Activated naive CD8-positive, alpha-beta T cell (primary cell): ENCODE results near the gene MYO16.

Experiments used
- H3K27ac Mint-ChIP-seq: one replicate; pipeline ENCODE4 v1.8.0; 2021; ENCODE audit warnings: mixed read lengths
- H3K27me3 Mint-ChIP-seq: one replicate; pipeline ENCODE4 v1.8.0; 2021; ENCODE audit warnings: mixed read lengths
- H3K36me3 Mint-ChIP-seq: one replicate; pipeline ENCODE4 v1.8.0; 2021; ENCODE audit warnings: mixed read lengths
- H3K4me1 Mint-ChIP-seq: one replicate; pipeline ENCODE4 v1.8.0; 2021; ENCODE audit warnings: low read depth, mixed read lengths
- H3K4me3 Mint-ChIP-seq: one replicate; pipeline ENCODE4 v1.8.0; 2021; ENCODE audit warnings: mild to moderate bottlenecking, mixed read lengths
- H3K9me3 Mint-ChIP-seq: one replicate; pipeline ENCODE4 v1.8.0; 2021; ENCODE audit warnings: low read depth, mixed read lengths

The MYO16 gene

DNA sequence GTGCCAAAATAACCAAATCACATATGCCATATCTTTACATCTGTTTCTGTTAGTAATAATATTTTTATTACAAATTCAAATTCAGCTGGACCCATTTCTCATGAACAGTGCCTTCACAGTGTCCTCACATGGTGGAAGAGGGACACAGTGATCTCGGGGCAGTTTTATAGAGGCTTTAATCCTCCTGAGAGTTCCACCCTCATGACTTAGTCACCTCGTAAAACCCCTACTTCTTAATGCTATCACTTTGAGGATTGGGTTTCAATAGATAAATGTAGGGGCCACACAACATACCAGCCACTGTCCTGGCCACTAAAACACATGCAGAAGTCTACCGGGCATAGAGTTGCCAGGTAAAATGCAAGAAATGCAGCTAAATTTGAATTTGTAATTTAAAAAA, 201.5 kb downstream of the MYO16 start:
- H3K36me3 Mint-ChIP-seq: no peaks in the 10 kb centered on the region
- no peaks in the 10 kb centered on the region for H3K4me1 Mint-ChIP-seq
- H3K27ac Mint-ChIP-seq: no peak overlapping the region
- no peak overlapping the region for H3K4me3 Mint-ChIP-seq
- peaks cover 4% of the 10 kb centered on the region for H3K9me3 Mint-ChIP-seq
- no peaks in the 10 kb centered on the region for H3K27me3 Mint-ChIP-seq

DNA sequence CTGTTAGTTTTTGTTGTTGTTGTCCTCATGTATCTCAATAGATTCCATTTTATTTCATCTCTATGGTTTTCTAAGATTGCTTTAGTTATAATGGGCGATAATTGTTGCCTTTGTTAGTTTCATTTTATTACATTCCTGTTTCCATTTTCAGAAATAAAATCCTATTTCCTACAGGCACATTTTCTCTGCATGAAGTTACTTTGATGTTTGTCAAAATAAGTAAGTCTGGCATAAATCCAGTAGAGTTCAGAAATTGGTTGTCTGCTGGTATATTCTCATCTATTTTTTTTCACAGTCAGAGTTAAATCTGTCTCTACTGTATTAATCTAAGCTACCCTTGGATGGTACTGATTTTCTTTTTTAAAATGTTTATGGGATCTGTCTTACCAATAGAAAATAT, 204.1 kb downstream of the MYO16 start:
- H3K27ac Mint-ChIP-seq: no peak overlapping the region
- H3K27me3 Mint-ChIP-seq: no peaks in the 10 kb centered on the region
- no peaks in the 10 kb centered on the region for H3K36me3 Mint-ChIP-seq
- no peak overlapping the region for H3K4me3 Mint-ChIP-seq
- no peaks in the 10 kb centered on the region for H3K4me1 Mint-ChIP-seq
- H3K9me3 Mint-ChIP-seq: peaks cover 4% of the 10 kb centered on the region

DNA sequence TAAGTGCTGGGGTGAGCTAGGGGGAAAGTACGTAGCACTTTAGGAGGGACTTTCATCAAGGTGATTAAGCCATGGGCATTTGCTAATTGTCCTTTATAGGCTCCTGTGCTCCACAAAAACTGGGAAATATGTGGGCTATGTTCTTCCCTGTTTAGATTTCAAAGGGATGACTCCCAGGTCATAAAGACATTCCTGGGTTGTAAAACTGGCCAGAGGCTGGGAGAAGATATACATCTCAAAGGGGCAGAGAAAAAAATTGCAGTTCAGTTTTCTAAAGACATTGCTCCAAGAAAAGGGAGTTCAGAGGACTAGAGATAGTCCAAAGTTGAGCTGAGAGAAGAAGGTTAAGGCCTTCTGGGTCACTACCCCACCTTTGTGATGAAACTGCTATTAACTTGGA, 204.8 kb downstream of the MYO16 start:
- Mint-ChIP-seq H3K36me3 (no peaks in the 10 kb centered on the region), H3K4me3 (no peak overlapping the region), H3K27ac (no peak overlapping the region)

DNA sequence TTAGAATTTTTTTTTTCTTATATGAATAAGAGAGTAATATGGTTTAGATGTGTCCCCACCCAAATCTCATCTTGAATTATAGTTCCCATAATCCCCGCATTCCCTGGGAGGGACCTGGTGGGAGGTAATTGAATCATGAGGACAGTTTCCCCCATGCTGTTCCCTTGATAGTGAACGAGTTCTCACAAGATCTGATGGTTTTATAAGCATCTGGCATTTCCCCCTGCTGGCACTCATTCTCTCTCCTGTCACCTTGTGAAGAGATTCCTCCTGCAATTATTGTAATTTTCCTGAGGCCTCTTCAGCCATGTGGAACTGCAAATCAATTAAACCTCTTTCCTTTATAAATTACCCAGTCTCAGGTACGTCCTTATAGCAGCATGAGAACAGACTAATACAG, 205.7 kb downstream of the MYO16 start:
- H3K27me3 Mint-ChIP-seq: no peaks in the 10 kb centered on the region
- no peak overlapping the region for H3K27ac Mint-ChIP-seq
- H3K36me3 Mint-ChIP-seq: no peaks in the 10 kb centered on the region
- no peak overlapping the region for H3K4me3 Mint-ChIP-seq
- H3K4me1 Mint-ChIP-seq: no peaks in the 10 kb centered on the region
- no peaks in the 10 kb centered on the region for H3K9me3 Mint-ChIP-seq

More for the DNA sequence above, 204.8 kb downstream of the MYO16 start:
- H3K27me3 Mint-ChIP-seq: no peaks in the 10 kb centered on the region
- no peaks in the 10 kb centered on the region for H3K4me1 Mint-ChIP-seq
- H3K9me3 Mint-ChIP-seq: peaks cover 3% of the 10 kb centered on the region

DNA sequence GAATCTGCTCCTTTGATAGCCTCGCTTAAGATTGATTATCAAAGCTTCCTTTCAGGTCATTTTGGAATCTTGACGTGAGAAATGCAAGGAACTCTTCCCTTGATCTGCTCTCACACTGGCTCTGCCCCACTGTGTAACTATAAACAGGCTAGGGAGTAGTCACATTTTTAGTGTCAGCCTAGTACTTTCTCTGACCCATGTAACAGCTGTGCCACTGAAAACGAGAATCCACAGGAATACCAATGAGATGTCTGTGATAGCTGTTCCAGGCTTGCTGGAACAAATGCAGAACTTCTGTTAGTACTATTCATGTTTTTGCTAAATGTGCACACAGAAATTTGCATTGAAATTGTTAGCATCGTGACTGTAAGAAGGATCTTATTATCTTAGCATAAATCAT, 221.3 kb downstream of the MYO16 start:
- H3K9me3 Mint-ChIP-seq: no peaks in the 10 kb centered on the region
- no peak overlapping the region for H3K4me3 Mint-ChIP-seq
- peaks cover 5% of the 10 kb centered on the region for H3K27me3 Mint-ChIP-seq
- H3K27ac Mint-ChIP-seq: no peak overlapping the region
- H3K4me1 Mint-ChIP-seq: no peaks in the 10 kb centered on the region
- no peaks in the 10 kb centered on the region for H3K36me3 Mint-ChIP-seq

DNA sequence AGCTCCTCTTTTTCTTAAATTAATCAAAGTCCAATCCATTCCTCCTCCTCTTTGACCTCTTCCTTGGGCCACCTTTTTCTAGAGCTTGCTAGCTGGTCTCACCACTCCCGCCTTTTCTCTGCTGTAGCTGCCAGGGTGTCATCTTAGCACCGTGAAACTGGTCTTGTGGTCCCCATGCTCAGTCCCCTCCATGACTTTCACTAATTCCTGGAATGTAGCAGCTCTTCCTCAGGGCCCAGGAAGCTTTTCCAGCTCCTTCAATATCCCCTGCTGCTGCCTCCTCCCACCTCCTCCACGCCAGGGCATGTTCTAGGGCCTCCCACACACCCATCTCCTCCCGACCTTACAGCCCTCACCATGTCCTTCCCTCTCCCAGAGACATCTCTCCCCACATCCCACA, 222.2 kb downstream of the MYO16 start:
- H3K4me1 Mint-ChIP-seq: no peaks in the 10 kb centered on the region
- peaks cover 5% of the 10 kb centered on the region for H3K27me3 Mint-ChIP-seq

DNA sequence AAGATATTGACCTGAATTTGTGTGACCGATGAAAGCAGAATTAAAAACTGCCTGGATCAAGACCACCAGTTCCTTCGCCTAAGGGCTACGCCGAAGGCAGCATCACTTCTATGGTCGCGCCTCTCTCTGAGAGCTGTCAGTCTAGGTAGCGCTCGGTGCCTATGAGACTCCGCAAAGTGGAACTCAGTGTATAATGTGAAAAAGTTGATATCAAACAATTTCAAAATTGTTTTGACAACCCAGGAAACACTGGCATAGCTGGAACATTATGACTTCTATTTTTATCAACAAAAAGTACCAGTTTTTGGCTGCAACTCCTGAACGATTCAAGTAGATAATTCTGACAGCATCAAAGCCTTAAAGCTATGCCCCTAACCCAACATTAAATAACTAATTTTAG, 223.6 kb downstream of the MYO16 start:
- Mint-ChIP-seq H3K36me3 (no peaks in the 10 kb centered on the region), H3K27ac (no peak overlapping the region), H3K9me3 (no peaks in the 10 kb centered on the region), H3K4me1 (no peaks in the 10 kb centered on the region), H3K4me3 (no peak overlapping the region), H3K27me3 (peaks cover 5% of the 10 kb centered on the region)

More for the DNA sequence above, 222.2 kb downstream of the MYO16 start:
- no peak overlapping the region for H3K27ac Mint-ChIP-seq
- no peaks in the 10 kb centered on the region for H3K9me3 Mint-ChIP-seq
- no peaks in the 10 kb centered on the region for H3K36me3 Mint-ChIP-seq
- no peak overlapping the region for H3K4me3 Mint-ChIP-seq

DNA sequence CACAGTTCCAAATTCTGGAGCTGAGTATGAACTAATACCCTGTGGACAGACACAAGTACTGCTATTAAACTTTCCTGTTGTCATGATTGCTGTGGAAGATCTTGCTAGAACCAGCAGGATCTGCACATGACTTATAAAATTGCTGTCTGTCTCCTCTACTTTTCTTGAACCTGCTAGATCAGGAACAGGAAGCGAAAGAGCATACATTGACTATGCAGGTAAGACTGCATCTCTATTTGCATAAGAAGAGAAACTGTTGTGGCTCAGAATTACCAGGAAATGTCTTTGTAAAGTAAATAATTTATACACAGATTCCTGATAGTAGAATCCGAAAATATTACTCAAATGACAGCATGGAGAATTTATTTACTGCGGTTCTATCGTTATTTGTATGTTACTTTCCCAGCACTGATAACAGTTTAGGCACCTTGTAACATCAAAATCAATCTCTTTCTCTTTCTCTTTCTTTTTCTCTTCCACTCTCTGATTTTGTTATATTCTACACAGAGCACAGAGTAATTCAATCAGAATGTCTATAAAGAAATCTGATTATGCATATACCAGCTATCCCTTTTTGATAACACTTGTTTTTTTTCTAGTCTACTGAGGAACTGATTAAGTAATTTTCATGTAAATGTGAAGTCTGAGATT, 226.5 kb downstream of the MYO16 start:
- Mint-ChIP-seq H3K9me3 (no peaks in the 10 kb centered on the region), H3K36me3 (no peaks in the 10 kb centered on the region), H3K4me3 (no peak overlapping the region), H3K27ac (no peak overlapping the region), H3K27me3 (no peaks in the 10 kb centered on the region), H3K4me1 (no peaks in the 10 kb centered on the region)

DNA sequence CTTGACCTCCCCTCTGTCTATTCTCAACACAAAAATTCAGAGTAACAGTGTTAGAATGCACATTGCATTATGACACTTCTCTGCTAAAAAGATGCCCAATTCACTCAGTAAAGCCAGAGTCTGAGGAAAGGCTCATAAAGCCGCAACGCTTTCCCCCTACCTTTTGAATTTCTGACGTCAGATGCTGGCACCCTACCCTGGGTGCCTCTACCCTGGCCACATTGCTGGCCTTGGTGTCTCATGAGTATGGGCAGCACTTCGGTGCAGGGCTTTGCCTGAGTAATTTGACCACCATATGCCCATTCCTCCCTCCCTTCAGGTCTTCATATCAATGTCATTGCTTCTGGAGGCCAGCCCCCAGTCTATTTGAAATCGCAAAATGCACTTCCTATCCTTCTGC, 229.3 kb downstream of the MYO16 start:
- no peak overlapping the region for H3K27ac Mint-ChIP-seq
- no peak overlapping the region for H3K4me3 Mint-ChIP-seq
- H3K36me3 Mint-ChIP-seq: no peaks in the 10 kb centered on the region
- H3K27me3 Mint-ChIP-seq: no peaks in the 10 kb centered on the region
- H3K9me3 Mint-ChIP-seq: no peaks in the 10 kb centered on the region
- no peaks in the 10 kb centered on the region for H3K4me1 Mint-ChIP-seq

DNA sequence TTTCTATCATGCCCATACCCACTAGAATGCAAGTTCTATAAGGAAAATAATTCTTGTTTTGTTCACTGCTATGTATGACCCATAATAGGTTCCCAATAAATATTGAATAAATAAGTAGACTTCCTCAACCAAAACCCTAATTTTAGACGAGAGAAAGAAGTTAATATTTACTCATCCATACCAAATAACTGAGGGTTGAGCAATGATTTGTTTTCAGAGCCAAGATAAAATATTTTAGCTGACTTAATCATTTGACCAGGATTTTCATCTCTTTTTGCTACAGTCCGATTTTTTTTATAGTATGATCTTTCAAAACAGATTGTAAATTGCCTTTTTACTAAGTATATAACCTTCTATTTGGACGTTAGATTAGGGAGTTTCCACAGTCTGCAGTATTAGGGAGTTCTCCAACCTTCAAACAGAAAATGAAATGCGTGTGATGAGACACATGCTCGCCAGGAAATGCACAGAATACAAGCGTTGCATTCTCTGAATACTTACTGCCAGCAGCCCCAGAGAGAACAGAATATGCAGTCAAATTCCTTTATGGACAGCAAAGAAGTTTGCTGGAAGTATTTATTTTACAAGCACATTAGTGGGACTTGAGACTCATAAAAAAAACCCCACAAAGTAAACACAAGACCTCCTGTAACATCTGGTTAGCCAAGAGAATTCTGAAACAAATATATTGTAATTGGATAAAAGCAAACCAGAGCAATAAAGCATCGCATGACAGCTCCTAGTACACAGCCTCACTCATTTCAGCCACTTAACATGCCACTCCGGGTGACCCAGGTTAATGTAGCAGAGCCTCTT, 230.0 kb downstream of the MYO16 start:
- H3K9me3 Mint-ChIP-seq: no peaks in the 10 kb centered on the region
- no peak overlapping the region for H3K27ac Mint-ChIP-seq
- H3K4me3 Mint-ChIP-seq: no peak overlapping the region
- no peaks in the 10 kb centered on the region for H3K36me3 Mint-ChIP-seq
- H3K27me3 Mint-ChIP-seq: no peaks in the 10 kb centered on the region
- no peaks in the 10 kb centered on the region for H3K4me1 Mint-ChIP-seq

DNA sequence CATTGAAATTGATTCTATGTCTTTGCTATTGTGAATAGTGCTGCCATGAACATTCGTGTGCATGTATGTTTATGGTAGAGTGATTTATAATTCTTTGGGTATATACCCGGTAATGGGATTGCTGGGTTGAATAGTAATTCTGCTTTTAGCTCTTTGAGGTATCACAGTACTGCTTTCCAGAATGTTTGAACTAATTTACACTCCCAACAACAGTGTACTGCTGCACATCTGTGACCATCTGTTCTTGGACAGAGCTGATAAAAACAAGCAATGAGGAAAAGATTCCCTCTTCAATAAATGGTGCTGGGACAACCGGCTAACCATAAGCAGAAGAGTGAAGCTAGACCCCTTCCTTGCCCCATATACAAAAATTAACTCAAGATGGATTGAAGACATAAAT, 231.0 kb downstream of the MYO16 start:
- Mint-ChIP-seq H3K27me3 (peaks cover 2% of the 10 kb centered on the region), H3K4me1 (no peaks in the 10 kb centered on the region), H3K4me3 (no peak overlapping the region), H3K9me3 (no peaks in the 10 kb centered on the region), H3K36me3 (no peaks in the 10 kb centered on the region), H3K27ac (no peak overlapping the region)

DNA sequence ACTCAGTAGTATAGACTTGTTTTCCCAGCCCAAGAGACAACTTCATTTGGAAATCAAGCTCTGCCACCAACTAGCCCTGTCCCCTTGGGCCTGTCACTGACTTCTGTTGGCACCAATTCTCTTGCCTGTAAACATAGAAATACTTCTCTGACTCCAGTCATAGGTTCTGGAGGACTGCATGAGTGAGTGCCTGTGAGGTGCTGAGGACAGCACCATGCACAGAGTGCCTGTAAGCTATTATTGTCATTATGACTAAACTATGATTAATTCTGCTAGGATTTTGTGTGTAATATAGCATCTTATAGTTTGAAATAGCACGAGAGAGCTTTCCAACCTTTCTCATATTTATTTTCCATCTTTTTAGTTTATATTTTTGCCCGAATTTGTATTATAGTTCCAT, 247.9 kb downstream of the MYO16 start:
- no peaks in the 10 kb centered on the region for H3K4me1 Mint-ChIP-seq
- H3K27ac Mint-ChIP-seq: no peak overlapping the region
- peaks cover 1% of the 10 kb centered on the region for H3K27me3 Mint-ChIP-seq
- H3K36me3 Mint-ChIP-seq: no peaks in the 10 kb centered on the region
- H3K4me3 Mint-ChIP-seq: no peak overlapping the region
- H3K9me3 Mint-ChIP-seq: no peaks in the 10 kb centered on the region

DNA sequence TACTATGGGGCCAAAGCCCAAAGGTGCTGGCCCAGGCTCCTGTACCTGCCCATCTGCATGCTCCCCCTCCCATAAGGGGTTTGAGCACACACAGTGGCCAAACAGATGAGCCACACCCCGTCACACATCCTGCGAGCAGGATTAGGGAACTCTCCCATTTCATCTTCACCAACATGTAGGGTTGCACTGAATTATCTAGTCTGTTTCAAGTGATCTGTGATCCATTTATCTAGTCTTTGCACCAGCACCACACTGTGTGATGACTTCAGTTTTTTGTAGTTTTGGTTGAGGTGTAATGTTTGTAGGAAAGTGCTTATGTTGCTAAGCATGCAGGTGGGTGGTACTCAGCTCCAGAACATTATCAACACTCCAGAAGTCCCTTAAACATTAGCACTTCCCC, 249.3 kb downstream of the MYO16 start:
- no peak overlapping the region for H3K4me3 Mint-ChIP-seq
- no peaks in the 10 kb centered on the region for H3K9me3 Mint-ChIP-seq
- H3K27ac Mint-ChIP-seq: no peak overlapping the region
- no peaks in the 10 kb centered on the region for H3K4me1 Mint-ChIP-seq
- no peaks in the 10 kb centered on the region for H3K36me3 Mint-ChIP-seq
- peaks cover 1% of the 10 kb centered on the region for H3K27me3 Mint-ChIP-seq

DNA sequence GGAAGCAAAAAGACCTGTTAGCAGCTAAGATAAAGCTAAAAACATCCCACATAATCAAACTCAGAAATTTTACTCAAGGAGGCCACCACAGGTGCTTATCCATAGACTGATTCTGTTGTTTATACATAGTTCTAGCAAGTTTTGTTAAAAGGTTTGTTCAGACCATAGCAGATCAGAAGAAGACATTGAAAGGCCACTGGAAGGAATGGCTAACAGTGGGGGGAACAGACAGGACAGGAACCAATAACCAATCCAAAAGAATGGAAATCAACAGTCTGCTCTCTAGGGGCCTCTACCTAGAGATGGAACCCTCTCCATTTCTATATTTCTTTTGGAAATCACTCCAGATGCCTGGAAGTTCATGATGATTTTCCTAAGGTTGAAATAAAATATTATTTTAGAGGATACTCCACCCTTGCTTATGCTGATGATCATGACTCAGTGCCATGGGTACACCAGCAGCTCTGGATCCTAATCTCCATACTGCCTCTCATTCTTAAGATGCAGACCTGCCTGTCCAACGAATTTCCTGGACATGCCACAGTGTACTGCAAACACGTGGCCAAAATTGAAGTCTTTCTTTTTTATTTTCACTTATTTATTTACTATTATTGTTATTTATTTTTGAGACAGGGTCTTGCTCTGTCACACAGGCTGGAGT, 260.0 kb downstream of the MYO16 start:
- H3K36me3 Mint-ChIP-seq: no peaks in the 10 kb centered on the region
- peaks cover 2% of the 10 kb centered on the region for H3K27me3 Mint-ChIP-seq

DNA sequence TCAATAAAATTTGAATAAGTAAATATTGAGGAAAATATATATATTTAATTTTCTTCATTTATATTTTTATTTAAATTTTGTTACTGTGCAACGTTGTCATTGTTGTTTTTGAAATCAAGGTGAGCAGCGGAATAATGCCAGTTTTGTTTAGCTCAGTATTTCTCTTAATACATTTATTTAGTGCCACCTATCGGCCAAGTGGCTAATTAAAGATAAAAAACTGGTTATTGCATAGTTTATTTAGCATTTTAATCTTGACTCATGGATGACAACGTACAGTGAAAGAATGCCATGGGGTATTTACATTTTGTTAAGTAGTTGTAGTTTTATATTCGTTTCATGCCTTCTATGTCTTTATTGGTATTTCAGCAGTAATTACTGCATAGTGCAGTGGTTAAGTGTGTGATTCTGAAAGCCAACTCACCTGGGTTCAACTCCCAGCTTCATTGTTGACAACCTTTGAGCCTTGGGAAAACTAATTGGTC, 265.9 kb downstream of the MYO16 start:
- H3K36me3 Mint-ChIP-seq: no peaks in the 10 kb centered on the region
- no peaks in the 10 kb centered on the region for H3K9me3 Mint-ChIP-seq
- H3K4me3 Mint-ChIP-seq: no peak overlapping the region
- H3K27ac Mint-ChIP-seq: no peak overlapping the region
- H3K27me3 Mint-ChIP-seq: peaks cover 6% of the 10 kb centered on the region
- H3K4me1 Mint-ChIP-seq: peaks cover 8% of the 10 kb centered on the region

More for the DNA sequence above, 260.0 kb downstream of the MYO16 start:
- no peaks in the 10 kb centered on the region for H3K9me3 Mint-ChIP-seq
- no peak overlapping the region for H3K27ac Mint-ChIP-seq
- H3K4me1 Mint-ChIP-seq: no peaks in the 10 kb centered on the region
- H3K4me3 Mint-ChIP-seq: no peak overlapping the region
